ENCODE data around the gene GARNL3. TPM values are rescaled to one million over a fixed set of nuclear protein-coding genes. Genes with fewer than 3 reads are reported as not detected.

Gene GARNL3
- total RNA-seq, 4 donors from 2014 or later = 12.3 to 78.4 (median 23.7) TPM

GRCh38 chr9:127224178-127224882 lies 40.2 kb upstream of the GARNL3 start:
- no peaks in the 10 kb centered on the region for H3K9me3 ChIP-seq
- peak; percentile 90 to 96 (median 94) for DNase-seq
- no peaks in the 10 kb centered on the region for H3K27me3 ChIP-seq
- no peaks in the 10 kb centered on the region for H3K36me3 ChIP-seq
- TF ChIP-seq CTCF (IDR thresholded peaks at IDR 0.05) (peak in 2 of 6 experiments; percentile 5 to 17), POLR2A (IDR thresholded peaks at IDR 0.05) (peak in 1 of 2 donors; percentile 50)
- H3K4me3 ChIP-seq = peak overlapping the region; percentile 64 to 90 (median 88)
- peak overlapping the region; percentile 77 to 85 (median 78) for H3K27ac ChIP-seq
- peaks cover 0 to 16% (median 8%) of the 10 kb centered on the region in 4 donors for H3K4me1 ChIP-seq

GRCh38 chr9:127224883-127225739 lies 39.5 kb upstream of the GARNL3 start:
- Histone ChIP-seq H3K27me3 (no peaks in the 10 kb centered on the region), H3K36me3 (no peaks in the 10 kb centered on the region), H3K4me1 (peaks cover 0 to 16% (median 8%) of the 10 kb centered on the region in 4 donors), H3K9me3 (no peaks in the 10 kb centered on the region), H3K27ac (peak overlapping the region; percentile 77 to 85 (median 78)), H3K4me3 (peak overlapping the region; percentile 64 to 90 (median 88))
- TF ChIP-seq CTCF (IDR thresholded peaks at IDR 0.05) (peak in 2 of 6 experiments; percentile 11 to 14), POLR2A (IDR thresholded peaks at IDR 0.05) (no peak)
- peak; percentile 99 for DNase-seq

GRCh38 chr9:127225801-127226625 lies 38.6 kb upstream of the GARNL3 start:
- Histone ChIP-seq H3K36me3 (no peaks in the 10 kb centered on the region), H3K27me3 (no peaks in the 10 kb centered on the region), H3K4me3 (peak overlapping the region; percentile 64 to 90 (median 88)), H3K27ac (peak overlapping the region in 2 of 4 donors; percentile 77 to 85), H3K9me3 (no peaks in the 10 kb centered on the region), H3K4me1 (peaks cover 0 to 16% (median 8%) of the 10 kb centered on the region in 4 donors)
- no peak for DNase-seq
- TF ChIP-seq POLR2A (IDR thresholded peaks at IDR 0.05) (no peak), CTCF (IDR thresholded peaks at IDR 0.05) (no peak)

- Histone ChIP-seq H3K36me3 (no peaks in the 10 kb centered on the region), H3K4me3 (no peak overlapping the region), H3K4me1 (peaks cover 0 to 8% (median 3%) of the 10 kb centered on the region in 4 donors), H3K27ac (no peak overlapping the region), H3K9me3 (no peaks in the 10 kb centered on the region), H3K27me3 (no peaks in the 10 kb centered on the region)
- TF ChIP-seq CTCF (IDR thresholded peaks at IDR 0.05) (no peak), POLR2A (IDR thresholded peaks at IDR 0.05) (no peak)
- DNase-seq = no peak
Measured at GRCh38 chr9:127229691-127230417, 34.7 kb upstream of the GARNL3 start.
